Spleen (tissue), 11 donors: Measurements from ENCODE around the gene GABBR2. TPM values are rescaled to one million over a fixed set of nuclear protein-coding genes. Genes with fewer than 3 reads are reported as not detected.

Source experiments
- DNase-seq: peaks from one replicate; pipeline ENCODE4 v3.0.0-alpha.2; 2020
- H3K27ac ChIP-seq, 8 donors: fragments of 200-600 bp; sonication (generic) in 7 of 8; 1 replicate in 4 of 8; 2 replicates in 4 of 8; pipeline versions ENCODE4 v1.5.0 to v1.8.0; 2016 to 2021; ENCODE audit warnings: inconsistent platforms in 4 of 8, mild to moderate bottlenecking in 4 of 8, moderate library complexity in 1 of 8
- H3K27me3 ChIP-seq, 7 donors: fragments of 200-600 bp; sonication (generic) in 6 of 7; replicated peaks in 1 of 7; 1 replicate in 4 of 7; 2 replicates in 3 of 7; pipeline versions ENCODE4 v1.5.0 to v1.8.0; 2016 to 2021; ENCODE audit warnings: inconsistent platforms in 3 of 7, mild to moderate bottlenecking in 1 of 7
- H3K36me3 ChIP-seq, 6 donors: fragments of 200-600 bp; sonication (generic) in 5 of 6; 1 replicate in 4 of 6; 2 replicates in 2 of 6; pipeline versions ENCODE4 v1.5.0 to v1.8.0; 2016 to 2021; ENCODE audit warnings: inconsistent platforms in 2 of 6
- H3K4me1 ChIP-seq, 6 donors: fragments of 200-600 bp; sonication (generic) in 5 of 6; 1 replicate in 3 of 6; 2 replicates in 3 of 6; pipeline versions ENCODE4 v1.5.0 to v1.8.0; 2016 to 2021; ENCODE audit warnings: inconsistent platforms in 3 of 6
- H3K4me3 ChIP-seq, 8 donors: fragments of 200-600 bp; sonication (generic) in 7 of 8; 1 replicate in 4 of 8; 2 replicates in 4 of 8; pipeline versions ENCODE4 v1.5.0 to v1.8.0; 2016 to 2021; ENCODE audit warnings: inconsistent platforms in 4 of 8, mild to moderate bottlenecking in 4 of 8, moderate library complexity in 2 of 8
- H3K9me3 ChIP-seq, 8 donors: fragments of 200-600 bp; sonication (generic) in 7 of 8; 1 replicate in 4 of 8; 2 replicates in 4 of 8; pipeline versions ENCODE4 v1.5.0 to v1.8.0; 2016 to 2021; ENCODE audit warnings: inconsistent platforms in 4 of 8
- POLR2A ChIP-seq, 3 donors: fragments of 450-650 bp; IDR thresholded peaks; one replicate each; pipeline ENCODE4 v1.5.1; 2017; ENCODE audit warnings: antibody characterized with exemption in 3 of 3, mild to moderate bottlenecking in 1 of 3
- POLR2AphosphoS5 ChIP-seq, 3 donors: sonication (generic); formaldehyde crosslinking; IDR thresholded peaks; one replicate each; pipeline ENCODE4 v1.5.1; 2017; ENCODE audit warnings: antibody characterized with exemption in 3 of 3
- WGBS, 5 donors: extraction: QIAGEN DNeasy Blood & Tissue Kit in 3 of 5; methylation state at CpG; one replicate each; pipeline versions ENCODE4 v1.1.5 to v1.1.7; 2013 to 2018; 5-methylcytosine and 5-hydroxymethylcytosine counted together
- intact Hi-C: fragments of 100-400 bp; cut with DNase I; formaldehyde crosslinking; loops from one replicate; pipeline ENCODE4 v1.15.0; 2023; ENCODE audit warnings: low total_unique reads
- polyA plus RNA-seq, 3 donors: library from polyadenylated mRNA; stranded (reverse); fragments of 200-250 nt; gene quantifications; one replicate each; pipeline ENCODE4 v1.2.1, GENCODE V29; 2013
- total RNA-seq, 7 donors: library from RNA; depleted of rRNA in 3 of 7; stranded (reverse); fragments of >200 nt in 3 of 7; fragmentation: NEBNext Ultra II Directional in 4 of 7; extraction: Animal tissue kit (Norgen Biotek cat#: 25700) in 4 of 7; gene quantifications; one replicate each; pipeline versions ENCODE4 v1.1.0 to v1.2.1, GENCODE V29; 2016 to 2021
- TF ChIP-seq, protein P1 (sequence below), 11 experiments: fragments of 200-600 bp in 7 of 11; fragments of 450-650 bp in 4 of 11; sonication (generic) in 4 of 11; IDR thresholded peaks in 8 of 11; conservative IDR thresholded peaks in 3 of 11; 1 replicate in 7 of 11; 2 replicates in 4 of 11; pipeline versions ENCODE4 v1.4.0 to v1.8.0; 2016 to 2021; ENCODE audit warnings: antibody characterized with exemption in 11 of 11, inconsistent platforms in 4 of 11, mild to moderate bottlenecking in 1 of 11
- donor health status: healthy with polysubstance abuse.
- donor health status: DM: no; HTN: no; CAD: no; lungs with moderate emphysema.
- donor health status: DM: no; HTN: no; CAD: no.
- donor health status: Bipolar disorder and iron deficiency.
- donor health status: healthy.
- donor health status: DM: no; HTN: no; CAD: no.
- donor health status: DM: yes; HTN: yes; CAD: no.

The GABBR2 gene
- total and polyA plus RNA-seq, 10 donors: 0.03 to 0.32 (median 0.07) TPM; not detected in 7

DNA sequence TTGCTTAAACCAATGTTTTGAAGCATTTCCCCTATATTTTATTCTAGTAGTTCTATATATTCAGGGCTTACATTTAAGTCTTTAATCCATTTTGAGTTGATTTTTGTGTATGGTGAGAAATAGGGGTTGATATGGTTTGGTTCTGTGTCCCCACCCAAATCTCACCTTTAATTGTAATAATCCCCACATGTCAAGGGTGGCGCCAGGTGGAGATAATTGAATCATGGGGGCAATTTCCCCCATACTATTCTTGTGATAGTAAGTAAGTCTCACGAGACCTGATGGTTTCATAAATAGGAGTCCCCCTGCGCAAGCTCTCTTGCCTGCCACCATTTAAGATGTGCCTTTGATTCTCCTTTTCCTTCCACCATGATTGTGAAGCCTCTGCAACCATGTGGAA is 361.1 kb downstream of the GABBR2 start:
- Histone ChIP-seq H3K36me3 (no peaks in the 10 kb centered on the region), H3K27me3 (peaks cover 0 to 79% (median 6%) of the 10 kb centered on the region in 7 donors), H3K4me3 (no peak overlapping the region), H3K27ac (no peak overlapping the region), H3K9me3 (peaks cover 0 to 27% (median 16%) of the 10 kb centered on the region in 8 donors), H3K4me1 (no peaks in the 10 kb centered on the region)
- TF ChIP-seq POLR2AphosphoS5 (IDR thresholded peaks at IDR 0.05): no peak
- TF ChIP-seq POLR2A (IDR thresholded peaks at IDR 0.05): no peak
- TF ChIP-seq, protein P1, sequence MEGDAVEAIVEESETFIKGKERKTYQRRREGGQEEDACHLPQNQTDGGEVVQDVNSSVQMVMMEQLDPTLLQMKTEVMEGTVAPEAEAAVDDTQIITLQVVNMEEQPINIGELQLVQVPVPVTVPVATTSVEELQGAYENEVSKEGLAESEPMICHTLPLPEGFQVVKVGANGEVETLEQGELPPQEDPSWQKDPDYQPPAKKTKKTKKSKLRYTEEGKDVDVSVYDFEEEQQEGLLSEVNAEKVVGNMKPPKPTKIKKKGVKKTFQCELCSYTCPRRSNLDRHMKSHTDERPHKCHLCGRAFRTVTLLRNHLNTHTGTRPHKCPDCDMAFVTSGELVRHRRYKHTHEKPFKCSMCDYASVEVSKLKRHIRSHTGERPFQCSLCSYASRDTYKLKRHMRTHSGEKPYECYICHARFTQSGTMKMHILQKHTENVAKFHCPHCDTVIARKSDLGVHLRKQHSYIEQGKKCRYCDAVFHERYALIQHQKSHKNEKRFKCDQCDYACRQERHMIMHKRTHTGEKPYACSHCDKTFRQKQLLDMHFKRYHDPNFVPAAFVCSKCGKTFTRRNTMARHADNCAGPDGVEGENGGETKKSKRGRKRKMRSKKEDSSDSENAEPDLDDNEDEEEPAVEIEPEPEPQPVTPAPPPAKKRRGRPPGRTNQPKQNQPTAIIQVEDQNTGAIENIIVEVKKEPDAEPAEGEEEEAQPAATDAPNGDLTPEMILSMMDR (IDR thresholded peaks at IDR 0.05 in 8 of 11, conservative IDR thresholded peaks at IDR 0.05 in 3 of 11): no peak
- intact Hi-C loops: no loop called here
- no peak for DNase-seq
- WGBS, 5 donors: 88 to 98% (median 93%) methylated on average over 3 of the region's 3 CpGs

DNA sequence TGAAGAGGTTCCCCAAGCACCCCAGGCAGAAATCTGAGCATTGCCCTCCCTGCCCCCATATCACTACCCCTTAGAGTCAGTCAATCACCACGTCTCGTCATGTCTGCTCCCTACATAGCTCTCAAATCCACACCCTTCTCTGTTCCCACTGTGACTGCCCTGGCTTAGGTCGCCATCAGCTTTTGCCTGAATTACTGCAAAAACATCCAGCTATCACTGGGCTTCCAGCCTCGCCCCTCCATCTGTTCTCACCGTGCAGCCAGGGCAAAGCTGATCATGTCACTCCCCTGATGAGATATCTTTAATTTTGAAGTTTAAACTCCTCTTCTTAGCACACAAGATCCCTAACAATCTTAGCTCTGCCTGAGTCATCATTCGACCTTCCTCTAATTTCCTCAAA is 363.7 kb downstream of the GABBR2 start:
- Histone ChIP-seq H3K36me3 (no peaks in the 10 kb centered on the region), H3K27me3 (peaks cover 0 to 66% (median 1%) of the 10 kb centered on the region in 7 donors), H3K4me3 (no peak overlapping the region), H3K9me3 (peaks cover 0 to 7% (median 0%) of the 10 kb centered on the region in 8 donors), H3K27ac (no peak overlapping the region), H3K4me1 (peaks cover 0 to 6% (median 2%) of the 10 kb centered on the region in 6 donors)
- DNase-seq: no peak
- intact Hi-C loops: no loop called here
- no peak for TF ChIP-seq POLR2A (IDR thresholded peaks at IDR 0.05)
- no peak for TF ChIP-seq POLR2AphosphoS5 (IDR thresholded peaks at IDR 0.05)
- TF ChIP-seq, protein P1 (IDR thresholded peaks at IDR 0.05 in 8 of 11, conservative IDR thresholded peaks at IDR 0.05 in 3 of 11): no peak
- 67 to 78% (median 74%) methylated on average over 6 of the region's 6 CpGs for WGBS, 5 donors

DNA sequence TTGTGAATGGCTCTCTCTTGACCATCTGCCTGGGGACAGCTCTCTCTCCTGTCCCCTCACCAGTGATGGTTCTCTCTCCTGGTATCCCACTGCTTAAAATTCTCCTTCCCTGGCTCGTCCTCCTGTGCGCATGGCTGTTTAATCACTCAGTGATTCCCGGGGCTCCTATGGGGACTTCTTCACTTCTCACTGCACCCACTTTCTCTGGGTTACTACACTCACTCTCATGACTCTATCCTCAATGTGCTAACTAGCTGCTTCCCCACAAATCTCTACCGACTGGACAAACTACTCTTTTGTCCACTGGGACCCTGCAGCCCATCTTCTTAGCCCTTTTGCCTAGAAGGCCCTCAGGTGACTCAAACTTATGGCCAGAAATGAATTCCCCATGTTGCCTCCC is 364.2 kb downstream of the GABBR2 start:
- WGBS, 5 donors: 73 to 87% (median 85%) methylated on average over 4 of the region's 4 CpGs

DNA sequence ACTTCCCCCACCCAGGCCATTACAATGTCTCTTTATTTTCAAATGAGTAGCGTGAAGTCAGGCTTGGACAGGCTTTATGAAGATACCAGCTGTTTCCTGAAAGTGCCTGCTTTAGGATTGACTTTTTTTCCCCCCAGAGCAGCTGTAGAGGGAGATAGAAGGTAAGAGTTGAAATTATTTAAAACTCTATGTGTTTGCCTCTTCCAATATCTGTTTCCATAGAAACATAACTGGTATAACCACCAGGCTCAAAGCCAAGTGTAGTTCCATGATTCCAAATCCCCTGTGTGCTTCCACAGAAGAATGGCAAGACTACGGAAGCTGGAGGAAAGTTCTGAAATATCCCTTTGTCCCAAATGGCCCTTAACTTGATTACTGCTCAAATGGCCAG is 365.9 kb downstream of the GABBR2 start:
- Histone ChIP-seq H3K4me1 (peaks cover 0 to 6% (median 2%) of the 10 kb centered on the region in 6 donors), H3K36me3 (no peaks in the 10 kb centered on the region), H3K4me3 (no peak overlapping the region), H3K27ac (no peak overlapping the region), H3K9me3 (peaks cover 0 to 8% (median 0%) of the 10 kb centered on the region in 8 donors), H3K27me3 (peaks cover 0 to 48% (median 0%) of the 10 kb centered on the region in 7 donors)
- 70 to 75% (median 72%) methylated on average over 2 of the region's 2 CpGs for WGBS, 5 donors
- DNase-seq: no peak
- intact Hi-C loops: no loop called here
- TF ChIP-seq, protein P1 (IDR thresholded peaks at IDR 0.05 in 8 of 11, conservative IDR thresholded peaks at IDR 0.05 in 3 of 11): no peak
- no peak for TF ChIP-seq POLR2AphosphoS5 (IDR thresholded peaks at IDR 0.05)
- TF ChIP-seq POLR2A (IDR thresholded peaks at IDR 0.05): no peak

More for the DNA sequence above, 364.2 kb downstream of the GABBR2 start:
- TF ChIP-seq, protein P1 (IDR thresholded peaks at IDR 0.05 in 8 of 11, conservative IDR thresholded peaks at IDR 0.05 in 3 of 11): no peak
- TF ChIP-seq POLR2A (IDR thresholded peaks at IDR 0.05) (no peak), POLR2AphosphoS5 (IDR thresholded peaks at IDR 0.05) (no peak)
- H3K27me3 ChIP-seq: peaks cover 0 to 62% (median 0%) of the 10 kb centered on the region in 7 donors
- H3K4me3 ChIP-seq: no peak overlapping the region
- H3K36me3 ChIP-seq: no peaks in the 10 kb centered on the region
- peaks cover 0 to 10% (median 0%) of the 10 kb centered on the region in 8 donors for H3K9me3 ChIP-seq
- H3K4me1 ChIP-seq: peaks cover 0 to 6% (median 2%) of the 10 kb centered on the region in 6 donors
- intact Hi-C loops: no loop called here
- no peak overlapping the region for H3K27ac ChIP-seq
- no peak for DNase-seq
